K562 (cell line): ENCODE data around the gene CTTNBP2NL. TPM values are rescaled to one million over a fixed set of nuclear protein-coding genes. Genes with fewer than 3 reads are reported as not detected.

Source experiments
- ATAC-seq: fragments of 200-7000 bp; cut with Tn5 transposase; 3 replicates; pipeline ENCODE4 v1.9.1; 2020; ENCODE audit warnings: moderate library complexity
- BruUV-seq: library from RNA; stranded (reverse); fragments of 400-500 nt; replicated peaks from 2 replicates; lab custom pipeline; 2021; lab: Mats Ljungman, UMichigan
- CTCF ChIA-PET: fragments of 300-600 bp; formaldehyde crosslinking; extraction: SDS; loops from one replicate; lab custom pipeline; 2021; ENCODE audit warnings: low intra/inter-chr PET ratio; lab: Yijun Ruan, JAX
- POLR2A ChIA-PET: fragments of 300-600, 350-650 bp; sonication (Branson Sonifier 250); formaldehyde crosslinking; extraction: SDS; loops from one replicate; lab custom pipeline; 2021; ENCODE audit warnings: antibody characterized with exemption, inconsistent platforms; lab: Yijun Ruan, JAX
- DNase-seq, 4 experiments: peaks; one replicate each; pipeline versions ENCODE4 v3.0.0 to v3.0.0-alpha.2; 2011 to 2018; ENCODE audit warnings: low spot score in 3 of 4, mixed read lengths in 3 of 4; ENCODE audit errors: extremely low read depth in 1 of 4
- FAIRE-seq: peaks from 2 replicates; lab custom pipeline; 2011; peaks lifted over from hg19 to GRCh38; lab: Jason Lieb, UNC
- H2AFZ ChIP-seq: 2 replicates; pipeline ENCODE4 v1.6.0; 2011; ENCODE audit warnings: low read depth, low read length, control low read depth, inconsistent platforms
- H3K27ac ChIP-seq: fragments of 200-600 bp; 3 replicates; pipeline ENCODE4 v1.8.0; 2011; ENCODE audit warnings: low read depth, mild to moderate bottlenecking, control low read depth, inconsistent platforms, low read length, moderate library complexity, mixed read lengths; ENCODE audit errors: extremely low read depth
- H3K27me3 ChIP-seq, 2 experiments: fragments of 300-600 bp in 1 of 2; 2 replicates in 1 of 2; 3 replicates in 1 of 2; pipeline versions ENCODE4 v1.6.0 to v1.8.0; 2011; ENCODE audit warnings: inconsistent platforms in 2 of 2, low read length in 2 of 2, mild to moderate bottlenecking in 1 of 2, mixed read lengths in 1 of 2, moderate library complexity in 1 of 2; ENCODE audit not compliant: control insufficient read depth in 2 of 2, insufficient read depth in 2 of 2
- H3K36me3 ChIP-seq: fragments of 300-600 bp; 3 replicates; pipeline ENCODE4 v1.8.0; 2011; ENCODE audit warnings: mild to moderate bottlenecking, low read length, inconsistent platforms; ENCODE audit not compliant: control insufficient read depth, insufficient read depth
- H3K4me1 ChIP-seq, 2 experiments: fragments of 200-600 bp in 1 of 2; replicated peaks in 1 of 2; 2 replicates in 1 of 2; 3 replicates in 1 of 2; pipeline versions ENCODE4 v1.5.1 to v1.8.0; 2011; ENCODE audit warnings: inconsistent platforms in 2 of 2, low read length in 2 of 2, mild to moderate bottlenecking in 1 of 2, mixed read lengths in 1 of 2, moderate library complexity in 1 of 2; ENCODE audit not compliant: control insufficient read depth in 2 of 2, insufficient read depth in 2 of 2
- H3K4me2 ChIP-seq: 2 replicates; pipeline ENCODE4 v1.6.1; 2011; ENCODE audit warnings: low read length, control low read depth, inconsistent platforms, mixed read lengths; ENCODE audit not compliant: insufficient read depth
- H3K4me3 ChIP-seq: fragments of 200-600 bp; sonication (generic), shearing (Covaris generic); 2 replicates; pipeline ENCODE4 v1.5.1; 2016; ENCODE audit warnings: control low read depth, inconsistent platforms
- H3K79me2 ChIP-seq: fragments of 200-600 bp; 3 replicates; pipeline ENCODE4 v1.8.0; 2011; ENCODE audit warnings: low read length, inconsistent platforms; ENCODE audit not compliant: control insufficient read depth, insufficient read depth
- H3K9ac ChIP-seq, 2 experiments: 2 replicates each; pipeline versions ENCODE4 v1.6.0 to v1.6.1; 2011; ENCODE audit warnings: low read depth in 2 of 2, low read length in 2 of 2, control low read depth in 1 of 2, inconsistent platforms in 1 of 2, mild to moderate bottlenecking in 1 of 2, mixed read lengths in 1 of 2; ENCODE audit not compliant: insufficient read depth in 1 of 2
- H3K9me1 ChIP-seq: one replicate; pipeline ENCODE4 v1.6.0; 2011; ENCODE audit warnings: inconsistent platforms, mild to moderate bottlenecking, low read length, moderate library complexity; ENCODE audit not compliant: control insufficient read depth, insufficient read depth
- H3K9me3 ChIP-seq: replicated peaks from 2 replicates; pipeline ENCODE4 v1.5.1; 2011; ENCODE audit warnings: low read depth, low read length, inconsistent platforms; ENCODE audit not compliant: control insufficient read depth, insufficient read depth
- H4K20me1 ChIP-seq: replicated peaks from 2 replicates; pipeline ENCODE4 v1.6.1; 2011; ENCODE audit warnings: low read length, inconsistent platforms, mixed read lengths; ENCODE audit not compliant: control insufficient read depth, insufficient read depth
- DEAF1 ChIP-seq: fragments of 450-650 bp; formaldehyde crosslinking; IDR thresholded peaks from 2 replicates; pipeline ENCODE4 v1.4.0; 2020; ENCODE audit warnings: mild to moderate bottlenecking, moderate library complexity
- GABPB2 ChIP-seq: fragments of 250-450 bp; sonication (Bioruptor Pico); conservative IDR thresholded peaks from 2 replicates; pipeline ENCODE4 v1.5.1; 2021; ENCODE audit warnings: mild to moderate bottlenecking
- ILK ChIP-seq: fragments of 450-650 bp; IDR thresholded peaks from 2 replicates; pipeline ENCODE4 v1.6.1; 2016; ENCODE audit warnings: missing genetic modification characterization, low read depth, mild to moderate bottlenecking, missing compliant biosample characterization, moderate library complexity, borderline replicate concordance
- ZBTB11 ChIP-seq, 3 experiments: fragments of 200-800 bp in 1 of 3; fragments of 250-450 bp in 1 of 3; fragments of 450-650 bp in 1 of 3; sonication (Bioruptor Pico) in 1 of 3; sonication (Bioruptor generic) in 1 of 3; formaldehyde crosslinking in 1 of 3; IDR thresholded peaks; 2 replicates each; pipeline versions ENCODE4 v1.6.1 to v1.8.0; 2016 to 2022; ENCODE audit warnings: mild to moderate bottlenecking in 2 of 3, missing genetic modification characterization in 2 of 3, missing compliant biosample characterization in 1 of 3, moderate library complexity in 1 of 3
- ZBTB5 ChIP-seq: fragments of 450-650 bp; IDR thresholded peaks from 2 replicates; pipeline ENCODE4 v1.6.1; 2017; ENCODE audit warnings: antibody characterized with exemption
- ZFP91 ChIP-seq: sonication (generic); formaldehyde crosslinking; IDR thresholded peaks from 2 replicates; pipeline ENCODE4 v1.8.0; 2022; ENCODE audit warnings: mild to moderate bottlenecking, missing genetic modification reagents
- ZNF511 ChIP-seq: sonication (generic); formaldehyde crosslinking; IDR thresholded peaks from 2 replicates; pipeline ENCODE4 v1.8.0; 2022; ENCODE audit warnings: mild to moderate bottlenecking, missing genetic modification reagents
- ZNF589 ChIP-seq: fragments of 200-800 bp; sonication (Bioruptor generic); IDR thresholded peaks from 2 replicates; pipeline ENCODE4 v1.6.1; 2016; ENCODE audit warnings: low read depth, missing genetic modification characterization, missing compliant biosample characterization
- ZNF785 ChIP-seq: fragments of 250-450 bp; sonication (Bioruptor Pico); IDR thresholded peaks from 2 replicates; pipeline ENCODE4 v1.4.0; 2020; ENCODE audit warnings: mild to moderate bottlenecking
- in situ Hi-C: fragments of 300-500 bp; cut with MboI; formaldehyde crosslinking; loops from 4 replicates; pipeline ENCODE4 v1.15.0; 2018; ENCODE audit warnings: inconsistent platforms, mixed read lengths
- intact Hi-C: fragments of 100-400 bp; cut with micrococcal nuclease; formaldehyde crosslinking; loops from 2 replicates; pipeline ENCODE4 v1.14.2; 2022
- polyA plus RNA-seq, 8 experiments: library from polyadenylated mRNA; depleted of rRNA in 4 of 8; stranded (reverse) in 5 of 8; unstranded in 3 of 8; fragments of >200 nt; fragmentation: Nextera tagmentation in 2 of 8; fragmentation: Illumina TruSeq in 1 of 8; extraction: Ambion mirVana in 2 of 8; extraction: Trizol in 1 of 8; gene quantifications; 2 replicates each; pipeline versions ENCODE4 v1.2.1 to v1.2.3, GENCODE V29; 2011 to 2014; ENCODE audit warnings: inconsistent platforms in 1 of 8, missing spikeins in 1 of 8
- total RNA-seq, 7 experiments: library from RNA; depleted of rRNA in 6 of 7; stranded (reverse); fragments of >200 nt in 6 of 7; fragmentation: Illumina TruSeq in 2 of 7; extraction: Trizol in 2 of 7; gene quantifications; 2 replicates each; pipeline versions ENCODE4 v1.2.1 to v1.2.3, GENCODE V29; 2011 to 2021; ENCODE audit warnings: low replicate concordance in 1 of 7

The CTTNBP2NL gene
- total and polyA plus RNA-seq, 9 of the 15 experiments (the other 6 are each of a cell fraction or from before 2014, with no cell fraction given) = 0.27 to 1.4 (median 0.62) TPM

- no peak for FAIRE-seq
- CTCF ChIA-PET = interaction anchor here (0.6 kb wide), 1 partner anchor 54 kb away, joined by 3 read pairs; the partner anchor contains the start of gene CTTNBP2NL
- no peak for TF ChIP-seq GABPB2
- TF ChIP-seq ZNF511 (CRISPR knock-in tag) = no peak
- TF ChIP-seq ZBTB11 (CRISPR knock-in tag; IDR thresholded peaks at IDR 0.05) = no peak
- TF ChIP-seq ZBTB5 = no peak
- no peak for TF ChIP-seq ILK (tag)
- TF ChIP-seq ZNF785 = no peak
- no peak for TF ChIP-seq DEAF1 (CRISPR knock-in tag)
- no peak for TF ChIP-seq ZFP91 (CRISPR knock-in tag)
- no peak for TF ChIP-seq ZNF589 (CRISPR knock-in tag)
Observed at GRCh38 chr1:112449630-112449983, 53.6 kb downstream of the CTTNBP2NL start.

More at GRCh38 chr1:112449630-112449983, 53.6 kb downstream of the CTTNBP2NL start:
- Histone ChIP-seq H3K36me3 (no peaks in the 10 kb centered on the region), H3K79me2 (no peaks in the 10 kb centered on the region), H3K9me1 (no peaks in the 10 kb centered on the region), H3K27me3 (peaks cover 4 to 14% of the 10 kb centered on the region in 2 experiments; a peak in 4 of 5 replicates), H4K20me1 (no peaks in the 10 kb centered on the region), H3K4me3 (no peak overlapping the region), H3K4me1 (no peaks in the 10 kb centered on the region), H3K9ac (no peak overlapping the region), H2AFZ (no peak overlapping the region), H3K4me2 (no peak overlapping the region), H3K27ac (no peak overlapping the region), H3K9me3 (no peaks in the 10 kb centered on the region)
- POLR2A ChIA-PET = interaction anchor here (1.1 kb wide), 1 partner anchor 12 kb away, joined by 4 read pairs; no protein-coding TSS in a partner anchor
- DNase-seq (no peak), ATAC-seq (no peak)
- in situ Hi-C loops = no loop called here
- BruUV-seq = no TSS peak
- intact Hi-C loops = no loop called here
